Fibroblast of lung (primary cell): ENCODE data around the gene RTP3.

Experiments
- EZH2 ChIP-seq: IDR thresholded peaks from 2 replicates; pipeline ENCODE4 v1.5.1; 2012; ENCODE audit warnings: low read length, control low read depth, mild to moderate bottlenecking; ENCODE audit errors: missing control alignments
- TF ChIP-seq, protein P1 (sequence below), 2 donors: IDR thresholded peaks in 1 of 2; conservative IDR thresholded peaks in 1 of 2; 1 replicate in 1 of 2; 2 replicates in 1 of 2; pipeline ENCODE4 v1.5.1; 2011 to 2012; ENCODE audit warnings: low read length in 2 of 2, control low read depth in 1 of 2, inconsistent platforms in 1 of 2, low read depth in 1 of 2, mild to moderate bottlenecking in 1 of 2

DNA sequence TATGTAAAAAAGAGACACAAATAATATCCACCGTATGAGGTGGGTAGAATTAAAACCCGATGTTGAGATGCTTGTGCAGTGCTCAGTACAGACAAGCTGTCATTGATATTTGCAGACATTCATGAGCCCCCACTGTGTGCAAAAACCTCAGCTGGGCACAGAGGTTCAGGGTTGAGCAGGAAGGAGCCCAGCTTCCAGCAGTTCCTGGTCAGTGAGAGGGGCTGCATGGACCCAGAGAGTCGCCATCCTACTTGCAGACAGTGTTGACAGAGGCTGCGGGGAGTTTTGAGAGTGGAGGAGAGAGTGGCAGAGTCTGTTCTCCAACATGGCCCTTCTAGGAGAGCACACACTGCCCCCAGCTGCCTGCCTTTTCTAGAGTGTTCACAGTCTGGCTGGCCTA, 26.9 kb upstream of the RTP3 start:
- TF ChIP-seq, protein P1, sequence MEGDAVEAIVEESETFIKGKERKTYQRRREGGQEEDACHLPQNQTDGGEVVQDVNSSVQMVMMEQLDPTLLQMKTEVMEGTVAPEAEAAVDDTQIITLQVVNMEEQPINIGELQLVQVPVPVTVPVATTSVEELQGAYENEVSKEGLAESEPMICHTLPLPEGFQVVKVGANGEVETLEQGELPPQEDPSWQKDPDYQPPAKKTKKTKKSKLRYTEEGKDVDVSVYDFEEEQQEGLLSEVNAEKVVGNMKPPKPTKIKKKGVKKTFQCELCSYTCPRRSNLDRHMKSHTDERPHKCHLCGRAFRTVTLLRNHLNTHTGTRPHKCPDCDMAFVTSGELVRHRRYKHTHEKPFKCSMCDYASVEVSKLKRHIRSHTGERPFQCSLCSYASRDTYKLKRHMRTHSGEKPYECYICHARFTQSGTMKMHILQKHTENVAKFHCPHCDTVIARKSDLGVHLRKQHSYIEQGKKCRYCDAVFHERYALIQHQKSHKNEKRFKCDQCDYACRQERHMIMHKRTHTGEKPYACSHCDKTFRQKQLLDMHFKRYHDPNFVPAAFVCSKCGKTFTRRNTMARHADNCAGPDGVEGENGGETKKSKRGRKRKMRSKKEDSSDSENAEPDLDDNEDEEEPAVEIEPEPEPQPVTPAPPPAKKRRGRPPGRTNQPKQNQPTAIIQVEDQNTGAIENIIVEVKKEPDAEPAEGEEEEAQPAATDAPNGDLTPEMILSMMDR (conservative IDR thresholded peaks at IDR 0.05 in 1 of 2, IDR thresholded peaks at IDR 0.05 in 1 of 2; ENCODE audit: low read depth in 1 of 2, low read length in 2 of 2): no peak
- TF ChIP-seq EZH2: no peak
